ENCODE measurements around the gene TMEM63B.

Gene TMEM63B

GRCh38 chr6:44133003-44133931, 5.9 kb downstream of the TMEM63B start:
- no peak overlapping the region for H3K4me3 ChIP-seq (replicated peaks; ENCODE audit: low read depth, low read length)
- no peak for DNase-seq (ENCODE audit: extremely low read depth, insufficient read length)

GRCh38 chr6:44133981-44134711, 6.8 kb downstream of the TMEM63B start:
- TF ChIP-seq CTCF (IDR thresholded peaks at IDR 0.05; ENCODE audit: insufficient read depth, low read length, poor library complexity, severe bottlenecking) = no peak

More at GRCh38 chr6:44133003-44133931, 5.9 kb downstream of the TMEM63B start:
- TF ChIP-seq CTCF (IDR thresholded peaks at IDR 0.05; ENCODE audit: insufficient read depth, low read length, poor library complexity, severe bottlenecking) = no peak
- Histone ChIP-seq H3K36me3 (ENCODE audit: control insufficient read depth, insufficient read depth, low read length) (peaks cover 8% of the 10 kb centered on the region), H3K27me3 (replicated peaks; ENCODE audit: control insufficient read depth, insufficient read depth, low read length) (no peaks in the 10 kb centered on the region)

GRCh38 chr6:44135173-44135758, 7.9 kb downstream of the TMEM63B start:
- Histone ChIP-seq H3K27me3 (replicated peaks; ENCODE audit: control insufficient read depth, insufficient read depth, low read length) (no peaks in the 10 kb centered on the region), H3K36me3 (ENCODE audit: control insufficient read depth, insufficient read depth, low read length) (peaks cover 17% of the 10 kb centered on the region), H3K4me3 (replicated peaks; ENCODE audit: low read depth, low read length) (no peak overlapping the region)
- TF ChIP-seq CTCF (IDR thresholded peaks at IDR 0.05; ENCODE audit: insufficient read depth, low read length, poor library complexity, severe bottlenecking) = no peak
- DNase-seq (ENCODE audit: extremely low read depth, insufficient read length) = no peak

More at GRCh38 chr6:44133981-44134711, 6.8 kb downstream of the TMEM63B start:
- H3K36me3 ChIP-seq (ENCODE audit: control insufficient read depth, insufficient read depth, low read length) = peaks cover 10% of the 10 kb centered on the region
- H3K4me3 ChIP-seq (replicated peaks; ENCODE audit: low read depth, low read length) = no peak overlapping the region
- no peak for DNase-seq (ENCODE audit: extremely low read depth, insufficient read length)
- H3K27me3 ChIP-seq (replicated peaks; ENCODE audit: control insufficient read depth, insufficient read depth, low read length) = no peaks in the 10 kb centered on the region

GRCh38 chr6:44135875-44136274, 8.5 kb downstream of the TMEM63B start:
- H3K27me3 ChIP-seq (replicated peaks; ENCODE audit: control insufficient read depth, insufficient read depth, low read length) = no peaks in the 10 kb centered on the region
- no peak overlapping the region for H3K4me3 ChIP-seq (replicated peaks; ENCODE audit: low read depth, low read length)
- DNase-seq (ENCODE audit: extremely low read depth, insufficient read length) = no peak
- H3K36me3 ChIP-seq (ENCODE audit: control insufficient read depth, insufficient read depth, low read length) = peaks cover 20% of the 10 kb centered on the region
- no peak for TF ChIP-seq CTCF (IDR thresholded peaks at IDR 0.05; ENCODE audit: insufficient read depth, low read length, poor library complexity, severe bottlenecking)

- no peak for TF ChIP-seq CTCF (IDR thresholded peaks at IDR 0.05; ENCODE audit: insufficient read depth, low read length, poor library complexity, severe bottlenecking)
- H3K36me3 ChIP-seq (ENCODE audit: control insufficient read depth, insufficient read depth, low read length) = peaks cover 22% of the 10 kb centered on the region
- H3K27me3 ChIP-seq (replicated peaks; ENCODE audit: control insufficient read depth, insufficient read depth, low read length) = no peaks in the 10 kb centered on the region
- DNase-seq (ENCODE audit: extremely low read depth, insufficient read length) = no peak
- no peak overlapping the region for H3K4me3 ChIP-seq (replicated peaks; ENCODE audit: low read depth, low read length)
Measured at GRCh38 chr6:44138717-44139350, 11.5 kb downstream of the TMEM63B start.

All from GM06990 (cell line).